ENCODE data around the gene ZNF525. TPM values are rescaled to one million over a fixed set of nuclear protein-coding genes. Genes with fewer than 3 reads are reported as not detected.
A peak's percentile ranks its signal among the peaks of the same experiment; 100 is the strongest.

The ZNF525 gene
- total and polyA plus RNA-seq, 2 of the 13 experiments (the other 11 are each of a cell fraction or from before 2014, with no cell fraction given), result 3.4 to 8.7 TPM

GRCh38 chr19:53424968-53425597, 59.6 kb downstream of the ZNF525 start (continued):
- TF ChIP-seq HOMEZ (CRISPR knock-in tag; IDR thresholded peaks at IDR 0.05; ENCODE audit: low read depth) (0 out of 2 replicates have a peak, but pooled peaks have one; percentile 19), ZNF713 (CRISPR knock-in tag; IDR thresholded peaks at IDR 0.05) (no peak), GPN1 (CRISPR knock-in tag; IDR thresholded peaks at IDR 0.05; ENCODE audit: borderline replicate concordance) (no peak)

DNA sequence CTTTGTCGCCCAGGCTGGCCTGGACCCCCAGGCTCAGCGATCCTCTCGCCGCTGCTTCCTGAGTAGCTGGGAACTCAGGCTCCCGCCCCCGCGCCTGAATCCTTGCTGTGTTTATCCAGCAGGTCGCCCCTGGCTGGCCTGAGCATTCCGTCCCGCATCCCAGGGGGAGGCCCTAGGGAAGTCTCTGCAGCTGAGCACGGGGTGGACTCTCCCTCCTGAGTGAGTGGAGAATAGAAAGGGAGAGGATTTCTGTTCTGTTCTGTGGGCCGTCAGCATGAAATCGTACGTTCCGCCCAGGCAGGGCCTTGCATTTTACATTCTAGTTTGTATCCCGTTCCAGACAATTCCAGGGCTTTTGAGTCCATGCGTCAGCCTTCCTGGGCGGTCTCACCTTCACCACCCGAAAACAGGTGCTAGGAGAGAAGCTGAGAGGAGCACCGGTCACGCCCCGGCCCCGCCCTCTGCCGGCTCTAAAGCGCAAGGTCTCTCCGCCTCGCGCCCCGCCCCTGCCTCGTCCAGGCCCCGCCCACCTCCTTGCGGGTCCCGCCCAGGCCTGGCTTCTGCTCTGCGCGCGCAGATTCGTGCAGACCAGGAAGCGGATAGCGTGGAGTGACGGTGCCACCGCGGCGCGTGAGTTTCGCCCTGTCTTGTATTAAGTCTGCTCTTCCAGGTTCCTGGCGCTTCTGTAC, 66.0 kb downstream of the ZNF525 start, which contains the start of gene ZNF761:
ZNF761 (plus strand) TSS at position 586 of the 689 bp plus-strand sequence. CDS start 15,285 bp downstream, outside the sequence.
- FAIRE-seq, result no peak
- Histone ChIP-seq H3K4me2 (ENCODE audit: low read depth, low read length) (peak within 1 kb of the TSS; percentile 92), H4K20me1 (ENCODE audit: insufficient read depth, low read length) (no peaks in the 10 kb centered on the region), H3K4me3 (replicated peaks in 1 of 3; ENCODE audit: insufficient read depth in 1 of 3, low read depth in 2 of 3, low read length in 3 of 3) (peak within 1 kb of the TSS; percentile 91 to 96 (median 93)), H3K9me3 (ENCODE audit: low read length) (no peaks in the 10 kb centered on the region), H3K79me2 (ENCODE audit: insufficient read depth, low read length) (peaks cover 38% of the 10 kb centered on the region), H3K4me1 (ENCODE audit: insufficient read depth, low read length) (peaks cover 38% of the 10 kb centered on the region), H2AFZ (ENCODE audit: low read length) (no peak within 1 kb of the TSS), H3K36me3 (replicated peaks in 1 of 2; ENCODE audit: control insufficient read depth in 1 of 2, insufficient read depth in 2 of 2, low read length in 2 of 2) (peaks cover 4 to 8% of the 10 kb centered on the region in 2 experiments; a peak in 4 of 5 replicates), H3K9ac (ENCODE audit: insufficient read depth, low read depth, low read length) (peak within 1 kb of the TSS; percentile 90), H3K27ac (ENCODE audit: extremely low read length, insufficient read depth, low read length) (peak within 1 kb of the TSS; percentile 81), H3K27me3 (ENCODE audit: control insufficient read depth in 1 of 2, insufficient read depth in 2 of 2, low read length in 2 of 2) (no peaks in the 10 kb centered on the region; a peak in 1 of 5 replicates)
- peak; percentile 96 for ATAC-seq
- 1% methylated on average over 20 of the region's 46 CpGs for WGBS (ENCODE audit: low lambda C conversion rate)
- peak; percentile 91 for DNase-seq (ENCODE audit: low spot score)
- intact Hi-C loops (cut with micrococcal nuclease; ENCODE audit: unreplicated experiment), result loop anchor here (1.0 to 2.0 kb wide), 3 partner anchors 35 to 104 kb away; partner anchors contain the start of gene ZNF813
- POLR2A ChIA-PET, result interaction anchor here (0.6 to 1.4 kb wide), 5 partner anchors 72 to 188 kb away, joined by 3 to 6 read pairs (median 4); no protein-coding TSS in a partner anchor
- CTCF ChIA-PET (ENCODE audit: low intra/inter-chr PET ratio, low total read pairs), result no interaction called here
- BruUV-seq (replicated peaks), result TSS peak; percentile 53
- in situ Hi-C loops (cut with HindIII; ENCODE audit: extremely low pct_ligation_motif_present, low pct_unique_long_range_greater_than_20kb), result no loop called here
- TF ChIP-seq XRCC5 (optimal IDR thresholded peaks at IDR 0.05; ENCODE audit: low read length) (peak; percentile 72), TFE3 (CRISPR knock-in tag; IDR thresholded peaks at IDR 0.05) (0 out of 2 replicates have a peak, but pooled peaks have one; percentile 35), ZNF737 (CRISPR knock-in tag; IDR thresholded peaks at IDR 0.05; ENCODE audit: borderline replicate concordance) (no peak), ZNF660 (CRISPR knock-in tag; IDR thresholded peaks at IDR 0.05; ENCODE audit: borderline replicate concordance, low read depth) (no peak), MAZ (IDR thresholded peaks at IDR 0.05; ENCODE audit: borderline replicate concordance, low read depth, low read length) (0 out of 2 replicates have a peak, but pooled peaks have one; percentile 47), MAZ (CRISPR knock-in tag; IDR thresholded peaks at IDR 0.05; ENCODE audit: low read depth) (no peak), ZNF124 (CRISPR knock-in tag; IDR thresholded peaks at IDR 0.05) (no peak), ZNF333 (CRISPR knock-in tag; IDR thresholded peaks at IDR 0.05; ENCODE audit: borderline replicate concordance) (no peak), SAP130 (CRISPR knock-in tag; IDR thresholded peaks at IDR 0.05; ENCODE audit: low read depth) (peak; percentile 79), HHEX (CRISPR knock-in tag; IDR thresholded peaks at IDR 0.05) (no peak), NFYC (CRISPR knock-in tag; IDR thresholded peaks at IDR 0.05) (no peak), SOX6 (IDR thresholded peaks at IDR 0.05) (no peak), SOX6 (CRISPR knock-in tag; IDR thresholded peaks at IDR 0.05) (peak; percentile 33; the same call in 1 of the 2 replicates)
- TF ChIP-seq, protein P1, sequence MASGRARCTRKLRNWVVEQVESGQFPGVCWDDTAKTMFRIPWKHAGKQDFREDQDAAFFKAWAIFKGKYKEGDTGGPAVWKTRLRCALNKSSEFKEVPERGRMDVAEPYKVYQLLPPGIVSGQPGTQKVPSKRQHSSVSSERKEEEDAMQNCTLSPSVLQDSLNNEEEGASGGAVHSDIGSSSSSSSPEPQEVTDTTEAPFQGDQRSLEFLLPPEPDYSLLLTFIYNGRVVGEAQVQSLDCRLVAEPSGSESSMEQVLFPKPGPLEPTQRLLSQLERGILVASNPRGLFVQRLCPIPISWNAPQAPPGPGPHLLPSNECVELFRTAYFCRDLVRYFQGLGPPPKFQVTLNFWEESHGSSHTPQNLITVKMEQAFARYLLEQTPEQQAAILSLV (CRISPR knock-in tag; IDR thresholded peaks at IDR 0.05; ENCODE audit: borderline replicate concordance), result peak; percentile 72; the same call in 1 of the 2 replicates

All from HepG2 (cell line).